Hepatocyte (in vitro differentiated cells): ENCODE results near the gene BIRC7. TPM values are rescaled to one million over a fixed set of nuclear protein-coding genes. Genes with fewer than 3 reads are reported as not detected.

ENCODE experiments used
- DNase-seq: peaks from one replicate; pipeline ENCODE4 v3.0.0-alpha.2; 2016; ENCODE audit warnings: low spot score
- H2AFZ ChIP-seq: fragments of 200-600 bp; sonication (generic); 2 replicates; pipeline ENCODE4 v1.6.0; 2016; ENCODE audit warnings: antibody characterized with exemption, mild to moderate bottlenecking
- H3K27ac ChIP-seq: fragments of 200-600 bp; sonication (generic); 2 replicates; pipeline ENCODE4 v1.5.1; 2016; ENCODE audit warnings: mild to moderate bottlenecking
- H3K27me3 ChIP-seq: fragments of 200-600 bp; sonication (generic); 2 replicates; pipeline ENCODE4 v1.6.1; 2016
- H3K36me3 ChIP-seq: fragments of 200-600 bp; sonication (generic); replicated peaks from 2 replicates; pipeline ENCODE4 v1.5.1; 2016; ENCODE audit warnings: low read depth; ENCODE audit not compliant: insufficient read depth
- H3K4me1 ChIP-seq: fragments of 200-600 bp; sonication (generic); 2 replicates; pipeline ENCODE4 v1.5.1; 2016; ENCODE audit warnings: mild to moderate bottlenecking, moderate library complexity; ENCODE audit not compliant: insufficient read depth
- H3K4me2 ChIP-seq: fragments of 200-600 bp; sonication (generic); 2 replicates; pipeline ENCODE4 v1.6.0; 2016
- H3K4me3 ChIP-seq: fragments of 200-600 bp; sonication (generic); 2 replicates; pipeline ENCODE4 v1.5.1; 2016; ENCODE audit warnings: mild to moderate bottlenecking
- H3K79me2 ChIP-seq: fragments of 200-600 bp; sonication (generic); 2 replicates; pipeline ENCODE4 v1.6.0; 2017; ENCODE audit warnings: mild to moderate bottlenecking
- H3K9me2 ChIP-seq: fragments of 200-600 bp; sonication (generic); replicated peaks from 2 replicates; pipeline ENCODE4 v1.6.0; 2017; ENCODE audit warnings: mild to moderate bottlenecking; ENCODE audit not compliant: insufficient read depth
- H3K9me3 ChIP-seq: fragments of 200-600 bp; sonication (generic); 2 replicates; pipeline ENCODE4 v1.5.1; 2016; ENCODE audit warnings: low read depth, mild to moderate bottlenecking
- H4K20me1 ChIP-seq: fragments of 200-600 bp; sonication (generic); 2 replicates; pipeline ENCODE4 v1.6.0; 2016; ENCODE audit warnings: mild to moderate bottlenecking; ENCODE audit not compliant: insufficient read depth, poor library complexity, severe bottlenecking
- CTCF ChIP-seq: fragments of 200-600 bp; sonication (generic); IDR thresholded peaks from 2 replicates; pipeline ENCODE4 v1.5.1; 2016; ENCODE audit warnings: antibody characterized with exemption, mild to moderate bottlenecking; ENCODE audit not compliant: poor library complexity
- EZH2 ChIP-seq: fragments of 200-600 bp; sonication (generic); IDR thresholded peaks from 2 replicates; pipeline ENCODE4 v1.6.1; 2016; ENCODE audit warnings: antibody characterized with exemption, mild to moderate bottlenecking, borderline replicate concordance
- EZH2phosphoT487 ChIP-seq: fragments of 200-600 bp; sonication (generic); IDR thresholded peaks from one replicate; pipeline ENCODE4 v1.6.1; 2018; ENCODE audit warnings: antibody characterized with exemption, mild to moderate bottlenecking, low read depth, moderate library complexity; ENCODE audit not compliant: unreplicated experiment, severe bottlenecking
- WGBS: methylation state at CpG from one replicate; pipeline ENCODE4 v1.1.6; 2016; ENCODE audit warnings: low lambda C conversion rate; ENCODE audit errors: missing lambda C conversion rate; 5-methylcytosine and 5-hydroxymethylcytosine counted together
- polyA plus RNA-seq: library from polyadenylated mRNA; unstranded; fragments of >200 nt; fragmentation: Nextera tagmentation; extraction: Ambion mirVana; gene quantifications from 2 replicates; pipeline ENCODE4 v1.2.1, GENCODE V29; 2016
- total RNA-seq: library from RNA; depleted of rRNA; stranded (reverse); fragments of >200 nt; gene quantifications from 2 replicates; pipeline ENCODE4 v1.2.3, GENCODE V29; 2014

Gene BIRC7
- total and polyA plus RNA-seq, 2 experiments from 2014 or later = 0.43 to 2.0 TPM

- Histone ChIP-seq H3K4me1 (peaks cover 8% of the 10 kb centered on the region), H3K4me3 (no peak overlapping the region), H3K9me2 (no peaks in the 10 kb centered on the region), H3K9me3 (no peaks in the 10 kb centered on the region), H3K36me3 (no peaks in the 10 kb centered on the region), H3K27me3 (no peaks in the 10 kb centered on the region), H4K20me1 (no peaks in the 10 kb centered on the region), H3K27ac (no peak overlapping the region), H2AFZ (no peak overlapping the region), H3K79me2 (no peaks in the 10 kb centered on the region), H3K4me2 (no peak overlapping the region)
- TF ChIP-seq EZH2phosphoT487 (no peak), CTCF (no peak), EZH2 (no peak)
- WGBS = 56% methylated on average over 7 of the region's 7 CpGs
- no peak for DNase-seq
Observed at GRCh38 chr20:63225082-63225454, 10.6 kb upstream of the BIRC7 start.

DNA sequence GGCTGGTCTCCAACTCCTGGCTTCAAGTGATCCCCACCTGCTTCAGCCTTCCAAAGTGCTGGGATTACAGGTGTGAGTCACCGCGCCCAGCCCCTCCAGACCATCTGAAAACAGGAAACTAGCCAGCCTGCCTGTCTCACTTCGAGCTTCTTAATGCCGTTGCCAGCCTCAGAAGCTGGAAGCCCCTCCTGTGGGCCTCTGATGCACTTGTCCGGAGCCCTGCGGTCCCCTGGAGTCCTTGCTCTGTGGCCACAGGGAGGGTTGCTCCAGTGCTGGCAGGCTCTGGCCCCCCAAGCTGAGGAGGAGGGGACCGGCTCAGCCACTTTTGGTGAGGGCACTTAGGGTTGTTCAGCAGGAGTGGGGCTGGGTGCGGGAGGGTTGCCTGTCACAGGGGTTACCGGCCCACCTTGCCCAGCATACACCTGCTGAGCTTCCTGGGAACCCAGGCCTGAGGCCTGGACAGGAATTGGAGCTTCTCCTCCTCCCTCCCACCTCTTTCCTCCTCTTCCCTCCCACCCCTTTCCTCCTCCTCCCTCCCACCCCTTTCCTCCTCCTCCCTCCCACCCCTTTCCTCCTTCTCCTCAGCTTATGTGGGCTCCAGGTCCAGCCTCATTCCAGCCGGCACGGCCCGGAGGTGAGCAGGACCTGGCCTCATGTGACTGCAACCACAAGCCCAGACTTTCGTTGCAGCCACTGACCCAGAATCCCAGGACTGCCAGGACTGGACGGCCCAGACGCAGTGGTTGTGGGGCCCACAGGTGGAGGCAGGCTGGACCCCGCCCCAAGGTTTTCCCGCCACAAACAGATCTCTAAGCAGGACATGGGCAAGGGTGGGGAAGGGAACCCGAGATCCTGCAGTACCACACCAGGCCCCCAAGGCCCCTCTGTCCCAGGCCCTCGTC lies 9.4 kb upstream of the BIRC7 start:
- no peak overlapping the region for H2AFZ ChIP-seq
- no peaks in the 10 kb centered on the region for H4K20me1 ChIP-seq
- no peaks in the 10 kb centered on the region for H3K27me3 ChIP-seq
- 81% methylated on average over 19 of the region's 19 CpGs for WGBS
- no peaks in the 10 kb centered on the region for H3K9me2 ChIP-seq
- H3K79me2 ChIP-seq = no peaks in the 10 kb centered on the region
- peaks cover 8% of the 10 kb centered on the region for H3K4me1 ChIP-seq
- H3K27ac ChIP-seq = no peak overlapping the region
- no peaks in the 10 kb centered on the region for H3K36me3 ChIP-seq
- DNase-seq = no peak
- H3K9me3 ChIP-seq = no peaks in the 10 kb centered on the region
- no peak overlapping the region for H3K4me3 ChIP-seq
- no peak overlapping the region for H3K4me2 ChIP-seq
- no peak for TF ChIP-seq EZH2
- TF ChIP-seq CTCF = no peak
- no peak for TF ChIP-seq EZH2phosphoT487

DNA sequence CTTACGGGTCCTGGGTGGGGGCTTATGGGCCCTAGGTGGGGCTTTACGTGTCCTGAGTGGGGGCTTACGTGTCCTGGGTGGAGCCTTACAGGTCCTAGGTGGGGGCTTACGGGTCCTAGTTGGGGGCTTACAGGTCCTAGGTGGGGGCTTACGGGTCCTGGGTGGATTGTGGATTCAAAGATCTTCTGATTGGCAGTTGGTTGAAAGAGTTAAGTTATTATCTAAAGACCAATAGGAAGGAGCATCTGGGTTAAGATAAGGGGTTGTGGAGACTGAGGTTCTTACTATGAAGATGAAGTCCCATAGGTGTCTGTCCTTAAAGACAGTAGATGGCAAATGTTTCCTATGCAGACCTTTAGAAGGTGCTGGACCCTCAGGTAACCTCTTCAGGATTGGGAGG lies 8.4 kb upstream of the BIRC7 start:
- H3K27me3 ChIP-seq = no peaks in the 10 kb centered on the region
- WGBS = 92% methylated on average over 5 of the region's 5 CpGs
- no peaks in the 10 kb centered on the region for H4K20me1 ChIP-seq
- H3K79me2 ChIP-seq = no peaks in the 10 kb centered on the region
- no peak overlapping the region for H3K4me2 ChIP-seq
- H3K4me1 ChIP-seq = peaks cover 11% of the 10 kb centered on the region
- no peaks in the 10 kb centered on the region for H3K9me3 ChIP-seq
- no peak overlapping the region for H3K27ac ChIP-seq
- no peak overlapping the region for H3K4me3 ChIP-seq
- TF ChIP-seq EZH2phosphoT487 = no peak
- no peak for TF ChIP-seq CTCF
- no peak for TF ChIP-seq EZH2
- no peak overlapping the region for H2AFZ ChIP-seq
- no peaks in the 10 kb centered on the region for H3K9me2 ChIP-seq
- H3K36me3 ChIP-seq = no peaks in the 10 kb centered on the region
- no peak for DNase-seq
